GM10266 (cell line): ENCODE results near the gene GRM4.

Experiments
- DNase-seq: peaks from one replicate; pipeline ENCODE4 v3.0.0; 2012; ENCODE audit errors: extremely low spot score
- TF ChIP-seq, protein P1 (sequence below): IDR thresholded peaks from 2 replicates; pipeline ENCODE4 v1.5.1; 2012; ENCODE audit warnings: mild to moderate bottlenecking, low read depth; ENCODE audit not compliant: control insufficient read depth, insufficient read depth; ENCODE audit errors: missing control alignments

The GRM4 gene

DNA sequence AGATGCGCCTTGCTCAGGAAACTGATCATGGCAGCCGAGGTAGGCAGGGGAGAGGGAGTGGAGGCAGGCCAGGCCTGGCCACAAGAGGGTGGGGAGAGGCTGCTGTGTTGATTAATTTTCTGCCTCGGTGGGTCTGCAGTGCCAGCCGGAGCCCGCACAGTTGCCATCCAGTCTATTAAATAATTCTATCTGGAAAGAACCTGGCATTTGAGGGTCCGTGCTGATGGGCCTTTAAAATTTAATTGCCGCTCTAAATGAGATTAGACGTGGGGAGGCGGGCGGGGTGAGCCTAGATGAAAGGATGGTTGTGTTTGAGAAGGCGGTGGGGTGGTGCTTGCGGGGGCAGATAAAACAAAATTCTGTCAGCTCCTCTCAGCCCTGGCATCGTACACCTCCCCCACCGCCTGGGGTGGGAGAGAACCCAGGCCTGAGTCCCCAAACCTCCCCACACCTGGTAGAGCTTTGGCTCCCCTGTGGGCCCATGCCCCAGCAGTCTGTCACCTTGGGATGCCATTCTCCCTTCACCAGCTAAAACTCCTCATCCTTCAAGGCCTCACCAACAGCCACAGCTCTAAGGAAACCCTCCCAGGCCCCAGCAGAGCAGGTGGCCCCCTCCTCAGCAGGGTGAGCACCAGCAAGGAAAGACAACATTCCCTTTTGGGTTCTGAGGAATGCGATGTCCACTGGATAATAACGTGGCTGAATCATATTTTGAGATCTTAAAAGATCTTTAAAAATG, 167.3 kb downstream of the GRM4 start:
- TF ChIP-seq, protein P1, sequence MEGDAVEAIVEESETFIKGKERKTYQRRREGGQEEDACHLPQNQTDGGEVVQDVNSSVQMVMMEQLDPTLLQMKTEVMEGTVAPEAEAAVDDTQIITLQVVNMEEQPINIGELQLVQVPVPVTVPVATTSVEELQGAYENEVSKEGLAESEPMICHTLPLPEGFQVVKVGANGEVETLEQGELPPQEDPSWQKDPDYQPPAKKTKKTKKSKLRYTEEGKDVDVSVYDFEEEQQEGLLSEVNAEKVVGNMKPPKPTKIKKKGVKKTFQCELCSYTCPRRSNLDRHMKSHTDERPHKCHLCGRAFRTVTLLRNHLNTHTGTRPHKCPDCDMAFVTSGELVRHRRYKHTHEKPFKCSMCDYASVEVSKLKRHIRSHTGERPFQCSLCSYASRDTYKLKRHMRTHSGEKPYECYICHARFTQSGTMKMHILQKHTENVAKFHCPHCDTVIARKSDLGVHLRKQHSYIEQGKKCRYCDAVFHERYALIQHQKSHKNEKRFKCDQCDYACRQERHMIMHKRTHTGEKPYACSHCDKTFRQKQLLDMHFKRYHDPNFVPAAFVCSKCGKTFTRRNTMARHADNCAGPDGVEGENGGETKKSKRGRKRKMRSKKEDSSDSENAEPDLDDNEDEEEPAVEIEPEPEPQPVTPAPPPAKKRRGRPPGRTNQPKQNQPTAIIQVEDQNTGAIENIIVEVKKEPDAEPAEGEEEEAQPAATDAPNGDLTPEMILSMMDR = no peak
- DNase-seq = no peak

DNA sequence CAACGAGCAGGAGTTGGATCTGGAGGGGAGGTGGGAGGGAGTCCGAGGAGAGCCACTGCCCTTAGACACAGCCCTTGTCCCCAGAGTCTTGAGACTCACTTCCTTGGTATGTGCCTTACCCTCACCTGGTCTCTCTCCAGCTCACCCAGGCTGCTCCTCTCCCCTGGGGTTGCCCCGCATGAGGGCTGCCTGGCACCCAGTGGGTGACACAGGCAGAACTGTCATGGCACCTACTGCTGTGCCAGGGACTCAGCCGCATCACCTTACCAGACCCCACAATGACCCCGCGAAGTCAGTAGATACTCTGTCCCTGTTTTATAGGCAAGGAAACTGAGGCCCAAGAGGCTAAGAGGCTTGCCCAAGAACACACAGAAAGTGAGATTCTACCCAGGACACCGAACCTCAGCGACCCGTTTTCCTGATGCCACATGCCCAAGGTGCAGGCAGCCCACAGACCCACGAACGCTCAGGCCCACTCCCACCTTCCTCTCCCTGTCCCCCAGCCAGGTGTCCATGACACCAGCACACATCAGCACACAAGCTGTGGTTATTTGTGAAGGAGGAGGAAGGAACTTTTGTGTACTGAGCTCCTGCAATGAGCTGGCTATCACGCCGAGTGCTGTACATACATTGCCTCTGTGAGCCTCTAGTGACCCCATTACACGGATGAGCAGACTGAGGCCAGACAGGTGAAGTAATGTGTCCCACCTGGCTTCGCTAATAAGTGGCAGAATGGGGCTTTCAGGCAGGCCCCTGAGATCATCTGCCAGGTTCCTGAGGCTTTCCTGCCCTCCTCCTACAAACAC, 168.1 kb downstream of the GRM4 start:
- TF ChIP-seq, protein P1 = no peak
- DNase-seq = no peak

- DNase-seq = no peak
- TF ChIP-seq, protein P1 = no peak
These were observed 169.2 kb downstream of the GRM4 start for GRCh38 chr6:33976437-33977360.

GRCh38 chr6:33975661-33976436, 170.0 kb downstream of the GRM4 start:
- TF ChIP-seq, protein P1 = no peak
- no peak for DNase-seq

GRCh38 chr6:33974471-33974870, 171.4 kb downstream of the GRM4 start:
- no peak for DNase-seq

GRCh38 chr6:33974030-33974429, 171.9 kb downstream of the GRM4 start:
- no peak for DNase-seq
- TF ChIP-seq, protein P1 = no peak

More at GRCh38 chr6:33974471-33974870, 171.4 kb downstream of the GRM4 start:
- TF ChIP-seq, protein P1 = no peak
